H1 (cell line): Measurements from ENCODE around the gene PSG7. TPM values are rescaled to one million over a fixed set of nuclear protein-coding genes. Genes with fewer than 3 reads are reported as not detected.
"Not testable (repeated sequence)": the region's sequence is repeated elsewhere in the genome, so short reads cannot be mapped to it uniquely, and the experiment has no call there.

Experiments
- CTCF ChIA-PET: fragments of 300-600 bp; sonication (Branson Sonifier 250); formaldehyde crosslinking; loops from one replicate; lab custom pipeline; 2021; ENCODE audit not compliant: partially characterized antibody; lab: Charles Lee
- POLR2A ChIA-PET: fragments of 300-600 bp; sonication (Branson Sonifier 250); formaldehyde crosslinking; loops from one replicate; lab custom pipeline; 2021; ENCODE audit warnings: inconsistent platforms; ENCODE audit not compliant: partially characterized antibody; lab: Charles Lee
- DNase-seq, 2 experiments: peaks; one replicate each; pipeline versions ENCODE4 v3.0.0 to v3.0.0-alpha.2; 2010 to 2022; ENCODE audit warnings: low spot score in 2 of 2, low read depth in 1 of 2, mixed read lengths in 1 of 2
- FAIRE-seq: peaks from 2 replicates; lab custom pipeline; 2011; peaks lifted over from hg19 to GRCh38; lab: Jason Lieb, UNC
- H2AFZ ChIP-seq: 2 replicates; pipeline ENCODE4 v1.8.1; 2012; ENCODE audit warnings: low read length, inconsistent platforms
- H2AK5ac ChIP-seq: 2 replicates; pipeline ENCODE4 v1.6.1; 2013; ENCODE audit warnings: low read depth, low read length
- H2BK120ac ChIP-seq: replicated peaks from 2 replicates; pipeline ENCODE3; 2013; ENCODE audit warnings: low read depth, low read length, inconsistent platforms
- H2BK12ac ChIP-seq: 2 replicates; pipeline ENCODE4 v1.6.1; 2013; ENCODE audit warnings: low read depth, low read length
- H2BK15ac ChIP-seq: 2 replicates; pipeline ENCODE4 v1.6.1; 2013; ENCODE audit warnings: low read length
- H2BK20ac ChIP-seq: 2 replicates; pipeline ENCODE4 v1.6.1; 2013; ENCODE audit warnings: low read length
- H2BK5ac ChIP-seq: 2 replicates; pipeline ENCODE4 v1.6.1; 2013; ENCODE audit warnings: low read depth, low read length
- H3K14ac ChIP-seq: 2 replicates; pipeline ENCODE4 v1.6.1; 2013; ENCODE audit warnings: inconsistent platforms; ENCODE audit not compliant: insufficient read length
- H3K18ac ChIP-seq: 2 replicates; pipeline ENCODE4 v1.6.1; 2013; ENCODE audit warnings: low read length; ENCODE audit errors: extremely low read depth
- H3K23ac ChIP-seq: 2 replicates; pipeline ENCODE4 v1.6.1; 2013; ENCODE audit warnings: inconsistent platforms; ENCODE audit not compliant: insufficient read length
- H3K23me2 ChIP-seq: 2 replicates; pipeline ENCODE4 v1.6.1; 2013; ENCODE audit warnings: low read depth, low read length
- H3K27ac ChIP-seq: 2 replicates; pipeline ENCODE4 v1.6.1; 2011; ENCODE audit warnings: low read depth, low read length, inconsistent platforms
- H3K27me3 ChIP-seq, 4 experiments: replicated peaks in 1 of 4; 1 replicate in 1 of 4; 2 replicates in 3 of 4; pipeline versions ENCODE4 v1.6.1 to v1.8.1; 2011 to 2013; ENCODE audit warnings: low read length in 3 of 4, mild to moderate bottlenecking in 3 of 4, inconsistent platforms in 2 of 4, mixed read lengths in 2 of 4, moderate library complexity in 1 of 4; ENCODE audit not compliant: control insufficient read depth in 3 of 4, insufficient read depth in 3 of 4; ENCODE audit errors: extremely low read depth in 1 of 4
- H3K36me3 ChIP-seq, 4 experiments: 2 replicates each; pipeline versions ENCODE4 v1.6.1 to v1.8.1; 2011 to 2013; ENCODE audit warnings: mild to moderate bottlenecking in 4 of 4, low read length in 3 of 4, moderate library complexity in 2 of 4, control low read depth in 1 of 4, inconsistent platforms in 1 of 4; ENCODE audit not compliant: insufficient read depth in 4 of 4, control insufficient read depth in 2 of 4
- H3K4ac ChIP-seq: replicated peaks from 2 replicates; pipeline ENCODE3; 2013; ENCODE audit warnings: low read length, low read depth, mixed read lengths, inconsistent platforms; ENCODE audit not compliant: insufficient read length
- H3K4me1 ChIP-seq, 4 experiments: replicated peaks in 1 of 4; 1 replicate in 1 of 4; 2 replicates in 3 of 4; pipeline versions ENCODE4 v1.6.1 to v1.8.1; 2011 to 2013; ENCODE audit warnings: low read length in 3 of 4, inconsistent platforms in 2 of 4, mixed read lengths in 1 of 4; ENCODE audit not compliant: insufficient read depth in 4 of 4, control insufficient read depth in 3 of 4
- H3K4me2 ChIP-seq, 2 experiments: 2 replicates each; pipeline versions ENCODE4 v1.6.1 to v1.8.1; 2011 to 2013; ENCODE audit warnings: low read depth in 2 of 2, low read length in 2 of 2, control low read depth in 1 of 2, inconsistent platforms in 1 of 2, mild to moderate bottlenecking in 1 of 2; ENCODE audit not compliant: insufficient read depth in 1 of 2
- H3K4me3 ChIP-seq, 4 experiments: fragments of 200-600, 300-600 bp in 1 of 4; sonication (generic), shearing (Covaris generic), sonication (Bioruptor Twin) in 1 of 4; 2 replicates each; pipeline versions ENCODE4 v1.5.1 to v1.8.1; 2011 to 2016; ENCODE audit warnings: low read length in 4 of 4, low read depth in 3 of 4, control low read depth in 2 of 4, inconsistent platforms in 2 of 4, mild to moderate bottlenecking in 2 of 4, mixed read lengths in 1 of 4, moderate library complexity in 1 of 4; ENCODE audit not compliant: insufficient read depth in 2 of 4; ENCODE audit errors: extremely low read depth in 1 of 4
- H3K56ac ChIP-seq: replicated peaks from 2 replicates; pipeline ENCODE3; 2013; ENCODE audit warnings: low read depth, mild to moderate bottlenecking, mixed read lengths, low read length, inconsistent platforms; ENCODE audit not compliant: insufficient read length
- H3K79me1 ChIP-seq: 2 replicates; pipeline ENCODE4 v1.6.1; 2013; ENCODE audit warnings: low read depth, low read length, control low read depth
- H3K79me2 ChIP-seq, 2 experiments: 2 replicates each; pipeline versions ENCODE4 v1.6.1 to v1.8.1; 2012 to 2013; ENCODE audit warnings: low read length in 2 of 2, mild to moderate bottlenecking in 2 of 2, inconsistent platforms in 1 of 2; ENCODE audit not compliant: insufficient read depth in 2 of 2, control insufficient read depth in 1 of 2
- H3K9ac ChIP-seq, 4 experiments: replicated peaks in 1 of 4; 1 replicate in 1 of 4; 2 replicates in 3 of 4; pipeline versions ENCODE4 v1.6.1 to v1.8.1; 2011 to 2013; ENCODE audit warnings: low read depth in 3 of 4, low read length in 3 of 4, control low read depth in 2 of 4, mild to moderate bottlenecking in 2 of 4, moderate library complexity in 2 of 4, inconsistent platforms in 1 of 4; ENCODE audit errors: extremely low read depth in 1 of 4
- H3K9me3 ChIP-seq, 2 experiments: 2 replicates each; pipeline versions ENCODE4 v1.6.1 to v1.8.1; 2012 to 2013; ENCODE audit warnings: mild to moderate bottlenecking in 2 of 2, moderate library complexity in 2 of 2, control low read depth in 1 of 2, inconsistent platforms in 1 of 2, low read depth in 1 of 2, low read length in 1 of 2, mixed read lengths in 1 of 2; ENCODE audit not compliant: insufficient read depth in 2 of 2
- H4K20me1 ChIP-seq, 2 experiments: replicated peaks in 1 of 2; 2 replicates each; pipeline versions ENCODE3 to v1.8.1; 2011 to 2013; ENCODE audit warnings: inconsistent platforms in 2 of 2, low read length in 2 of 2, mild to moderate bottlenecking in 1 of 2; ENCODE audit not compliant: insufficient read depth in 2 of 2, control insufficient read depth in 1 of 2
- H4K5ac ChIP-seq: 2 replicates; pipeline ENCODE4 v1.6.1; 2013; ENCODE audit warnings: low read length, low read depth, mixed read lengths, inconsistent platforms; ENCODE audit not compliant: insufficient read length
- H4K8ac ChIP-seq: 2 replicates; pipeline ENCODE4 v1.8.0; 2013; ENCODE audit warnings: mild to moderate bottlenecking, moderate library complexity, low read length, inconsistent platforms; ENCODE audit not compliant: insufficient read depth; ENCODE audit errors: extremely low read depth
- H4K91ac ChIP-seq: replicated peaks from 2 replicates; pipeline ENCODE3; 2013; ENCODE audit warnings: low read length, mixed read lengths, inconsistent platforms; ENCODE audit not compliant: insufficient read length
- WGBS, 2 experiments: shearing (Covaris generic) in 1 of 2; methylation state at CpG; one replicate each; pipeline versions ENCODE4 v1.1.6 to v1.1.7; 2013 to 2015; ENCODE audit warnings: low lambda C conversion rate in 2 of 2, mixed read lengths in 2 of 2, inconsistent platforms in 1 of 2, low coverage in 1 of 2, missing lambda C conversion rate in 1 of 2; ENCODE audit not compliant: insufficient replicate concordance in 2 of 2, insufficient coverage in 1 of 2, insufficient read length in 1 of 2; ENCODE audit errors: extremely low coverage in 1 of 2, missing lambda C conversion rate in 1 of 2; 5-methylcytosine and 5-hydroxymethylcytosine counted together
- polyA plus RNA-seq, 7 experiments: library from polyadenylated mRNA; depleted of rRNA in 3 of 7; stranded (reverse) in 5 of 7; unstranded in 2 of 7; fragments of >200 nt in 5 of 7; fragments of 200-250 nt in 2 of 7; gene quantifications; 1 replicate in 5 of 7; 2 replicates in 1 of 7; 4 replicates in 1 of 7; pipeline versions ENCODE4 v1.2.1 to v1.2.3, GENCODE V29; 2011 to 2013; ENCODE audit warnings: missing spikeins in 2 of 7, mixed read lengths in 2 of 7
- total RNA-seq: library from RNA; stranded (reverse); fragmentation: NEBNext Ultra II Directional; extraction: Animal tissue kit (Norgen Biotek cat#: 25700); gene quantifications from 2 replicates; pipeline ENCODE4 v1.2.1, GENCODE V29; 2021

The PSG7 gene
- total and polyA plus RNA-seq, 2 of the 8 experiments (the other 6 are each of a cell fraction or from before 2014, with no cell fraction given) = not detected

- H3K23me2 ChIP-seq, POLR2A ChIA-PET, H3K36me3 ChIP-seq, H4K8ac ChIP-seq, H3K14ac ChIP-seq, H3K4me2 ChIP-seq, H3K79me1 ChIP-seq, H3K23ac ChIP-seq, H4K5ac ChIP-seq, H4K91ac ChIP-seq, H3K27me3 ChIP-seq, H2AK5ac ChIP-seq, H3K9ac ChIP-seq, H2BK20ac ChIP-seq, H3K4ac ChIP-seq, H3K4me1 ChIP-seq, H2BK15ac ChIP-seq, H3K27ac ChIP-seq, H2AFZ ChIP-seq, FAIRE-seq, H2BK12ac ChIP-seq, H2BK5ac ChIP-seq, H3K18ac ChIP-seq, H3K4me3 ChIP-seq, H4K20me1 ChIP-seq, H3K79me2 ChIP-seq, H3K56ac ChIP-seq, H2BK120ac ChIP-seq, DNase-seq: not testable (repeated sequence)
- H3K9me3 ChIP-seq = peaks cover 36 to 67% of the 10 kb centered on the region in 2 experiments
- CTCF ChIA-PET = interaction anchor here (0.7 kb wide), 1 partner anchor 9 kb away, joined by 3 read pairs; no protein-coding TSS in a partner anchor
- 69% methylated on average over 5 of the region's 5 CpGs; no CpG with 5 or more reads in 1 of the 2 experiments for WGBS, 2 experiments
Observed at GRCh38 chr19:42932485-42933101, 4.4 kb downstream of the PSG7 start.

GRCh38 chr19:42930214-42930613 is 6.8 kb downstream of the PSG7 start:
- H4K91ac ChIP-seq, H2AFZ ChIP-seq, H3K79me1 ChIP-seq, H4K8ac ChIP-seq, H2BK20ac ChIP-seq, H3K36me3 ChIP-seq, FAIRE-seq, H3K56ac ChIP-seq, H4K5ac ChIP-seq, H3K4me3 ChIP-seq, H3K27ac ChIP-seq, H4K20me1 ChIP-seq, H2AK5ac ChIP-seq, H3K4me2 ChIP-seq, H2BK12ac ChIP-seq, H2BK5ac ChIP-seq, H3K79me2 ChIP-seq, H3K23ac ChIP-seq, H3K4me1 ChIP-seq, H2BK120ac ChIP-seq, H3K4ac ChIP-seq, CTCF ChIA-PET, H3K18ac ChIP-seq, H3K23me2 ChIP-seq, POLR2A ChIA-PET, H2BK15ac ChIP-seq, H3K9ac ChIP-seq, H3K14ac ChIP-seq, H3K27me3 ChIP-seq: not testable (repeated sequence)
- peak in 1 of 2 experiments; percentile 51 for DNase-seq
- peaks cover 37 to 58% of the 10 kb centered on the region in 2 experiments for H3K9me3 ChIP-seq
- 25% methylated on average over 1 of the region's 1 CpG; no CpG with 5 or more reads in 1 of the 2 experiments for WGBS, 2 experiments
